ENCODE results near the gene PTPRN2. TPM values are rescaled to one million over a fixed set of nuclear protein-coding genes. Genes with fewer than 3 reads are reported as not detected.

The PTPRN2 gene
- polyA plus RNA-seq, 6 donors from 2014 or later, result 1.4 to 4.6 (median 3.8) TPM

- Mint-ChIP-seq H3K27me3 (peaks cover 10 to 36% (median 10%) of the 10 kb centered on the region in 3 donors), H3K9me3 (peaks cover 0 to 11% (median 2%) of the 10 kb centered on the region in 7 donors), H3K4me3 (no peak overlapping the region), H3K27ac (no peak overlapping the region), H3K4me1 (no peaks in the 10 kb centered on the region), H3K36me3 (no peaks in the 10 kb centered on the region)
- no peak for ATAC-seq (ENCODE audit: low read depth in 2 of 2)
- no peak for DNase-seq
These were observed 86.1 kb downstream of the PTPRN2 start for GRCh38 chr7:158501393-158502067.

DNA sequence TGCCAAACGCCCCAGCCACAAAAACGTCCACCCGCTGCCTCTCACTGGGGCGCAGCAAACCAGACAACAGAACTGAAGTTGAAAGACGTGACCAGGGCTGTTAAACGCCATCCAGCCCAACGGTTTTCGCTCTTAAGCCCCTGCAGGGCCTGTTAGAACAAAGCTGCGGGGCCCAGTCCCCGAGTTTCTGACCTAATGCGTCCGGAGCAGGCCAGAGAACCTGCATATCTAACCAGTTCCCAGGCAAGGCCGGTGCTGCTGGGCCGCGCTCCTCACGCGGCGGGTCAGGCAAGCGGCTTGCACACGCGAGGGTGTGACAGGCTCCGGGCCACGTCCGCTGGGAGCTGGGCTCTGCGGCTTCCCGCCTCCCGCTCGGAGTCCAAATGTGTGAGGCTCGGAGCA lies 87.0 kb downstream of the PTPRN2 start:
- no peaks in the 10 kb centered on the region for H3K4me1 Mint-ChIP-seq
- ATAC-seq (ENCODE audit: low read depth in 2 of 2), result no peak
- peaks cover 10 to 35% (median 10%) of the 10 kb centered on the region in 3 donors for H3K27me3 Mint-ChIP-seq
- no peak overlapping the region for H3K27ac Mint-ChIP-seq
- H3K36me3 Mint-ChIP-seq, result no peaks in the 10 kb centered on the region
- no peak for DNase-seq
- peaks cover 0 to 7% (median 2%) of the 10 kb centered on the region in 7 donors for H3K9me3 Mint-ChIP-seq
- no peak overlapping the region for H3K4me3 Mint-ChIP-seq

DNA sequence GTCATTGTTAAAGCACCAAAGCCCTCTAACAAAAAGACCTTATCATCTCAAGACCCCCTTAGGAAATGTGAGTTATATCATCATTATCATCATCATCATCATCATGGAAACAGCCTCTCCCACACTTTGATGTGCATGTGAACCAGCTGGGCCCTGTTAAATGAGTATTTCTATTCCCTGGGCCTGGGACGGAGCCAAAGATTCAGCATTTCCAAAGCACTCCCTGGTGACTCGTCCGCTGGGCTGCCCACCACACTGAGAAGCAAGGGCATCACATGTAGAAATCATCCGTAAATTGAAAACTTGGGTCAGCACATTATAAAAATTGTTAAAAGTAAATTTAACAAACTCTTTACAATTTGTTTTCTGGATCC lies 88.6 kb downstream of the PTPRN2 start:
- no peaks in the 10 kb centered on the region for H3K36me3 Mint-ChIP-seq
- peaks cover 0 to 5% (median 1%) of the 10 kb centered on the region in 3 donors for H3K4me1 Mint-ChIP-seq
- DNase-seq (no peak), ATAC-seq (ENCODE audit: low read depth in 2 of 2) (no peak)
- H3K27ac Mint-ChIP-seq, result no peak overlapping the region
- peak overlapping the region in 1 of 8 donors; percentile 2 for H3K4me3 Mint-ChIP-seq
- H3K9me3 Mint-ChIP-seq, result peaks cover 0 to 5% (median 0%) of the 10 kb centered on the region in 7 donors
- H3K27me3 Mint-ChIP-seq, result peaks cover 2 to 28% (median 5%) of the 10 kb centered on the region in 3 donors

GRCh38 chr7:158498443-158499081 lies 89.1 kb downstream of the PTPRN2 start:
- H3K4me3 Mint-ChIP-seq, result no peak overlapping the region
- H3K27me3 Mint-ChIP-seq, result peaks cover 0 to 27% (median 5%) of the 10 kb centered on the region in 3 donors
- H3K9me3 Mint-ChIP-seq, result peaks cover 0 to 5% (median 0%) of the 10 kb centered on the region in 7 donors
- DNase-seq (no peak), ATAC-seq (ENCODE audit: low read depth in 2 of 2) (no peak)
- peaks cover 0 to 5% (median 4%) of the 10 kb centered on the region in 3 donors for H3K4me1 Mint-ChIP-seq
- H3K27ac Mint-ChIP-seq, result no peak overlapping the region
- no peaks in the 10 kb centered on the region for H3K36me3 Mint-ChIP-seq

DNA sequence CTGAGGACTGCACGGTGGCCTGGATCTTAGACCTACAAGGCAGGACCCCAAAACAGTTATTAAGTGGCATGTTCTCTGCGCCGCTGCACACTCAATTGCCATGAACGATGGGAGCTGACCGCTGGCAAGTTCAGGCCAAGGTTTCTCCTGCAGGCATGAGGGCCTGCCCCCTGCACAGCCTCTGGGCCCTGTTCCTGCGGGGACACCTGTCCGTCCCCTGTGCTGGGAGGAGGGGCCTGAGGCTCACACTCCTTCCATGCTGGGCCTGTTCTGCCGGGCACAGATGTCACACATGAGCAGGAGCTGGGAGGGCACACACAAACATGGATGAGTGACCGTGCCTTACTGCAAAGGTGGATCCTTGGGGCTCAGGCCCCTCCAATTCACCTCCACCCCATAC lies 90.0 kb downstream of the PTPRN2 start:
- DNase-seq (no peak), ATAC-seq (ENCODE audit: low read depth in 2 of 2) (no peak)
- Mint-ChIP-seq H3K4me3 (peak overlapping the region in 1 of 8 donors; percentile 44), H3K36me3 (no peaks in the 10 kb centered on the region), H3K27me3 (peaks cover 0 to 23% (median 5%) of the 10 kb centered on the region in 3 donors), H3K4me1 (peaks cover 0 to 5% (median 4%) of the 10 kb centered on the region in 3 donors), H3K27ac (no peak overlapping the region), H3K9me3 (peaks cover 0 to 3% (median 0%) of the 10 kb centered on the region in 7 donors)

DNA sequence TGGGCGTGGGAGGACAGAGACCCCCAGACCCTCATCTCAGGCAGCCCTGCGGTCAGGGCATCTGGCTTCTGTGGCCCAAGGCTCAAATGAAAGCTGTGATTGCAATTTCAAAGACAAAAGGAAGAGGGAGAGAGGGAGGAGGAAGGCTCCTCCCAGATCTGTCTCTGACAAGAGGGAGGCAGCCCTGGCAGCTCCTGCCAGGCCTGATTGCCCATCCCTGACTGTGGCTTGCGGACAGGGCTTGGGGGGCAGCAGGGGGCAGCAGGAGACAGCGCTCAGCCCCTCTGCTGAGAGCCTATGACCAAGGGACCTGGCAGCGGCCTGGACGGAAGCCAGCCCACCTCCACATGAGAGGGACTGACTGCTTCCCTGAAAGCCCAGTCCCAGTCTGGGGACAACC lies 91.8 kb downstream of the PTPRN2 start:
- H3K4me1 Mint-ChIP-seq, result peaks cover 0 to 5% (median 4%) of the 10 kb centered on the region in 3 donors
- H3K9me3 Mint-ChIP-seq, result peaks cover 0 to 3% (median 0%) of the 10 kb centered on the region in 7 donors
- no peak for DNase-seq
- no peaks in the 10 kb centered on the region for H3K36me3 Mint-ChIP-seq
- H3K27ac Mint-ChIP-seq, result no peak overlapping the region
- H3K4me3 Mint-ChIP-seq, result no peak overlapping the region
- no peak for ATAC-seq (ENCODE audit: low read depth in 2 of 2)
- H3K27me3 Mint-ChIP-seq, result peaks cover 0 to 16% (median 5%) of the 10 kb centered on the region in 3 donors

DNA sequence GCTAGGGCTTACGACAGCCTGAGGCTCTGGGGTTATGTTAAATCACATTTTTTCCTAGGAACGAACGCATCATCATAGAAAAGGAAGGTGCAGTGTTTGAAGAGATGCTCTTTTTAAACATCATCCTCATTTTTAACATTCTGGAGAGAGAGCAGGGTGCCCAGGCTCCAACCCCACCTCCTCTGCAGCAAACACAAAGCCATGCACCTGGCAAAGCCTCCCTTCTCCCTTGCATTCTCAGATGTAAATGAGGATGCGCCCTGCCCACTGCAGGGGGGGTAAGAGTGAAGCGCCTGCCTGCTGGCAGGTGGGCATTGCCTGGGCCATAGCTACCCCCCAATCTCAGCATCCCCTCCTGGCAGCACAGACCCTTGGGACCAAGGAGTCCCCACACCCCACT lies 92.4 kb downstream of the PTPRN2 start:
- ATAC-seq (ENCODE audit: low read depth in 2 of 2) (no peak), DNase-seq (no peak)
- peak overlapping the region in 1 of 6 donors; percentile 9 for H3K27ac Mint-ChIP-seq
- peaks cover 0 to 3% (median 0%) of the 10 kb centered on the region in 7 donors for H3K9me3 Mint-ChIP-seq
- no peak overlapping the region for H3K4me3 Mint-ChIP-seq
- H3K36me3 Mint-ChIP-seq, result no peaks in the 10 kb centered on the region
- peaks cover 0 to 16% (median 5%) of the 10 kb centered on the region in 3 donors for H3K27me3 Mint-ChIP-seq
- peaks cover 0 to 5% (median 4%) of the 10 kb centered on the region in 3 donors for H3K4me1 Mint-ChIP-seq

- Mint-ChIP-seq H3K27me3 (peaks cover 0 to 16% (median 5%) of the 10 kb centered on the region in 3 donors), H3K9me3 (peaks cover 0 to 3% (median 0%) of the 10 kb centered on the region in 7 donors), H3K27ac (peak overlapping the region in 1 of 6 donors; percentile 30), H3K36me3 (no peaks in the 10 kb centered on the region), H3K4me3 (no peak overlapping the region), H3K4me1 (peaks cover 0 to 5% (median 4%) of the 10 kb centered on the region in 3 donors)
- no peak for DNase-seq
- ATAC-seq (ENCODE audit: low read depth in 2 of 2), result no peak
These were observed 93.0 kb downstream of the PTPRN2 start for GRCh38 chr7:158494643-158495042.

GRCh38 chr7:158494162-158494586 lies 93.4 kb downstream of the PTPRN2 start:
- no peak for DNase-seq
- H3K9me3 Mint-ChIP-seq, result peaks cover 0 to 3% (median 0%) of the 10 kb centered on the region in 7 donors
- no peak overlapping the region for H3K4me3 Mint-ChIP-seq
- H3K27ac Mint-ChIP-seq, result no peak overlapping the region
- no peaks in the 10 kb centered on the region for H3K36me3 Mint-ChIP-seq
- H3K4me1 Mint-ChIP-seq, result peaks cover 0 to 5% (median 4%) of the 10 kb centered on the region in 3 donors
- no peak for ATAC-seq (ENCODE audit: low read depth in 2 of 2)
- H3K27me3 Mint-ChIP-seq, result peaks cover 0 to 16% (median 5%) of the 10 kb centered on the region in 3 donors

DNA sequence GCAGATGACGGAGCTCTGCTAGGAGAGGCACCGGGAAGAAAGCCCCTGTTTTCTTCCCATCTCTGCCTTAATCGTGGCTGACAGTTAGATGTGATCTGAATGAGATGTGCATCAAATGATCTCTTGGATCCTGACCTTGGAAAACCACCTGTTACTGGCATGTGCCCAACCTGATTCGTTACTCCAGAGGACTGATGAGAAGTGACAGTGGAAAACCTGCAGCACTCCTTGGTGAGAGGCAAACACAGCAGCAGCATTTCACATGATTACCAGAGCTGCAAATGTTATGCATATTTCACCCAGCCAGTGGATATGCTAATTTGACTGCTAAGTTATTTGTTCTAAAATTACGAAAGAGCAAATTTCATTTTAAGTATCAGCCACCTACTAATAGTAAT lies 95.3 kb downstream of the PTPRN2 start:
- Mint-ChIP-seq H3K27me3 (peaks cover 0 to 3% (median 0%) of the 10 kb centered on the region in 3 donors), H3K36me3 (no peaks in the 10 kb centered on the region), H3K4me3 (no peak overlapping the region), H3K4me1 (peaks cover 0 to 5% (median 4%) of the 10 kb centered on the region in 3 donors), H3K9me3 (peaks cover 0 to 3% (median 0%) of the 10 kb centered on the region in 7 donors), H3K27ac (no peak overlapping the region)
- DNase-seq (no peak), ATAC-seq (ENCODE audit: low read depth in 2 of 2) (no peak)

DNA sequence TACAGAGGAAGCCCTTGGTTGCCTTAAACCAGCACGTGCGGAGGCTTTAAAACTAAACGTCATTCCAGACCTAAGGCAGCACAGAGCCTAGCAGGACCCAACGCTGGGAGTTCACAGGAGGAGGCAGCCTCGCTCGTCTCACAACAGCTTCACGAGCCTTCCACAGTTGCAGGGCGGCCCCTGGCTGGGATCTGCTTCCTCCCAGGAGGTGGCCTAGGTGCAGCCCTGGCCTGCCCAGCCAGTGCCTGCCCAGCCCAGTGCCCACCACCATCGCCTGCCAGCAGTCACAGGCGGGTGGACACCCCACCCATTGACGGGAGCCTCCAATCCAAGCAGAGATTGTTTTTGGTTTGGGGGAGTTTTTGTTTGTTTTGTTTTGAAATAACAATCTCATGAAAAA lies 96.5 kb downstream of the PTPRN2 start:
- H3K27me3 Mint-ChIP-seq, result no peaks in the 10 kb centered on the region
- no peak overlapping the region for H3K27ac Mint-ChIP-seq
- H3K4me1 Mint-ChIP-seq, result peaks cover 0 to 5% (median 4%) of the 10 kb centered on the region in 3 donors
- H3K36me3 Mint-ChIP-seq, result no peaks in the 10 kb centered on the region
- H3K4me3 Mint-ChIP-seq, result no peak overlapping the region
- no peak for ATAC-seq (ENCODE audit: low read depth in 2 of 2)
- H3K9me3 Mint-ChIP-seq, result peaks cover 0 to 3% (median 0%) of the 10 kb centered on the region in 7 donors
- no peak for DNase-seq

DNA sequence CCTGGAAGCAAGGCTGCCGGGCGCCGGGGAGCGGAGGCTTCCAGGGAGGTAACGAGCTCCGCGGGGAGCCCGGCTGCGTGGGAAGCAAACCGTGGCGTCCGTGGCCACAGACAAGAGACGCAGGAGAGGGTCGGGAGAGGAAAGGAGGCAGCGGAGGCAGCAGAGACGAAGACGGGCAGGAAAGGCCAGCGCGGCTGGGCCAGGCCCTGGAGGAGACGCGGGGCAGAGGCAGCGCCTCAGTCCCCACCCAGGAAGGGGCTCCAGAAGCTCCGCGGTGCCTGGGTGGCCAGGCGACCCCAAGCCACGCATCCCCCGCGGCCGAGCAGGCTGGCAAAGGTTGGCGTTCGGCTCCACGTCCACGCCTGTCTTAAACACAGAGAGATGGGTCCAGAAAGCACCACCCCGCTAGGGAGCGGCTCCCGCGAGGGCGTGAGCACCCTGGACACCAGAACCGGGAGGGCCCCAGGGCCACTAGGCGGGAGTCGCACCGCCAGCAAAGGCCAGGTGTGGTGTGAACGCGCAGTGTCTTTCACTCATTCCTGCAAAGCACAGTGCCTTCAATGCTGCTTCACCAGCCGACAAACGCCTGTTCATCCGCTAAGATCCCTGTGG lies 97.3 kb downstream of the PTPRN2 start:
- no peaks in the 10 kb centered on the region for H3K36me3 Mint-ChIP-seq
- DNase-seq (no peak), ATAC-seq (ENCODE audit: low read depth in 2 of 2) (no peak)
- peaks cover 0 to 5% (median 4%) of the 10 kb centered on the region in 3 donors for H3K4me1 Mint-ChIP-seq
- no peak overlapping the region for H3K27ac Mint-ChIP-seq
- peaks cover 0 to 3% (median 0%) of the 10 kb centered on the region in 7 donors for H3K9me3 Mint-ChIP-seq
- H3K4me3 Mint-ChIP-seq, result no peak overlapping the region
- H3K27me3 Mint-ChIP-seq, result no peaks in the 10 kb centered on the region

- Mint-ChIP-seq H3K27ac (peak overlapping the region in 1 of 6 donors; percentile 24), H3K36me3 (no peaks in the 10 kb centered on the region), H3K9me3 (peaks cover 0 to 3% (median 0%) of the 10 kb centered on the region in 7 donors), H3K27me3 (no peaks in the 10 kb centered on the region), H3K4me1 (peaks cover 0 to 4% (median 1%) of the 10 kb centered on the region in 3 donors), H3K4me3 (no peak overlapping the region)
- no peak for ATAC-seq (ENCODE audit: low read depth in 2 of 2)
- no peak for DNase-seq
These were observed 98.0 kb downstream of the PTPRN2 start for GRCh38 chr7:158489462-158490155.
